ENCODE results near the gene BLOC1S4.
"Not testable (repeated sequence)": the region's sequence is repeated elsewhere in the genome, so short reads cannot be mapped to it uniquely, and the experiment has no call there.

BLOC1S4 gene, protein sequence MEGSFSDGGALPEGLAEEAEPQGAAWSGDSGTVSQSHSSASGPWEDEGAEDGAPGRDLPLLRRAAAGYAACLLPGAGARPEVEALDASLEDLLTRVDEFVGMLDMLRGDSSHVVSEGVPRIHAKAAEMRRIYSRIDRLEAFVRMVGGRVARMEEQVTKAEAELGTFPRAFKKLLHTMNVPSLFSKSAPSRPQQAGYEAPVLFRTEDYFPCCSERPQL

DNA sequence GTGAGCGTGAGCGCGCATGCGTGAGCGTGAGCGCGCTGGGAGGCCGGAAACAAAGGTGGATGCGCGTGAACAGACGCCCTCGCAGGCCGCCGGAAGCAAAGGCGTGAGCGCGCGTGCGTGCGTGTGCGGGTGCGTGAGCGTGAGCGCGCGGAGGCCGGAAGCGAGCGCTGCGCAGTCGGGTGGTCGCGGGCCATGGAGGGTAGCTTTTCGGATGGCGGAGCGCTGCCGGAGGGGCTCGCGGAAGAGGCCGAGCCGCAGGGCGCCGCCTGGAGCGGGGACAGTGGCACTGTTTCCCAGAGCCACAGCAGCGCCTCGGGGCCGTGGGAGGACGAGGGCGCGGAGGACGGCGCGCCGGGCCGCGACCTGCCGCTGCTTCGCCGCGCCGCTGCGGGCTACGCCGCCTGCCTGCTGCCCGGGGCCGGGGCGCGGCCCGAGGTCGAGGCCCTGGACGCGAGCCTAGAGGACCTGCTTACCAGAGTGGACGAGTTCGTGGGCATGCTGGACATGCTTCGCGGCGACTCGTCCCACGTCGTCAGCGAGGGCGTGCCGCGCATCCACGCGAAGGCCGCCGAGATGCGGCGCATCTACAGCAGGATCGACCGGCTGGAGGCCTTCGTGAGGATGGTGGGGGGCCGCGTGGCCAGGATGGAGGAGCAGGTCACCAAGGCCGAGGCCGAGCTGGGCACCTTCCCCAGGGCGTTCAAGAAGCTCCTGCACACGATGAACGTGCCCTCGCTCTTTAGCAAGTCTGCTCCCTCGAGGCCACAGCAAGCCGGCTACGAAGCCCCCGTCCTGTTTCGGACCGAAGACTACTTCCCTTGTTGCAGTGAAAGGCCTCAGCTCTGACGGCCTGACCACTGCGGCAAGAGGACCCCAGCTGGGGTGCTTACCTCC, at the start of gene BLOC1S4:
Gene BLOC1S4 (plus strand): TSS at position 157 of the 894 bp plus-strand sequence. CDS start 36 bp downstream, at position 193.
- peak; percentile 92 for DNase-seq

DNA sequence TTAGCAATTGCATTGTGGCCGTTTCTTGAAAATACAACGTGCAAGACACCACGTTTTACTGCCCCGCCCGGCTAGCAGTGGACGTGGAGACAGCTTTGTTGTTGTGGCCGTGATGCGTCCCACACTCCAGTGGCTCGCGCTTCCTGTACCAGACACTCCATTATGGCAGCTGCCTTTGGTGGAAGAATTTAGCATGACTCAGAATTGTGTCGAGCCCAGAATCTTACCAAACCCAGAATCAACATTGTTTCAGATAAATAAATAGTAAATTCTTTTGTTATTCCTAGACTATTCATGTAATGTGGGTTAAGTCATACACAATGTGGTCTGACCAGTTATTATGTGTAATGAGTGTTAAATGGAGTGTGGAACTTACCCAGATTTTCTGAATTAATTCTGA, 47.6 kb upstream of the BLOC1S4 start:
- no peak for DNase-seq

DNA sequence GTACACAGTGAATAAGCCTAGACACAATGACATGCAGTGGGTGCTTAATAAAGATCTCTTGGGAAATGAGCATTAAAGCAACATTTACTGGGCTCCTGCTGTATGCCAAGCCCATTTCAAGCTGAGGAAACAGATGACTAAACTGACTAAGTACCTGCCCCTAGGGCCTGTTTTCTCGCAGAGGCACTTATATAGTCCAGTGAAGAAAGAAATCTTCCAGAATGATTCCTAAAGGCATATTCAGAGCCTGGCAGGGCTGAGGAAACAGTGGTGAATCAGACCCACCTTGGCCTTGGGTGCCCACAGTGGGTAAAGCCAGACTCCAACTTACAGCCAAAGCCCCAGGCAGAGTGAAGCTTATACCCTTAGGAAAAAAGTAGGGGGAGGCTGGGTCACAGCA, 44.3 kb upstream of the BLOC1S4 start:
- DNase-seq: no peak

DNA sequence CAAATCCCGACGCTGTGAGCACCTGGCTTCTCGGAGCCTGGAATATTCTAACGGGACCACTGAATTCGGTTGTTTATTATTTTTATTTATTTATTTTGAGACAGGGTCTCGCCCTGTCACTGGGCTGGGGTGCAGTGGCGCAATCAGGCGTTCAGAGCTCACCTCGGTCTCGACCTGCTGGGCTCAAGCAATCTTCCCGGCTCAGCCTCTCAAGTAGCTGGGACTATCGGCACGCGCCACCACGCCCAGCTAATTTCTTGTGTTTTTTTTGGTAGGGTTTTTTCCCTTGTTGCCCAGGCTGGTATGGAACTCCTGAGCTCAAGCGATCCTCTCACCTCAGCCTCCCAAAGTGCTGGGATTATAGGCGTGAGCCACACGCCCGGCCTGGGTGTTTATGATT, 43.8 kb upstream of the BLOC1S4 start:
- DNase-seq: no peak

DNA sequence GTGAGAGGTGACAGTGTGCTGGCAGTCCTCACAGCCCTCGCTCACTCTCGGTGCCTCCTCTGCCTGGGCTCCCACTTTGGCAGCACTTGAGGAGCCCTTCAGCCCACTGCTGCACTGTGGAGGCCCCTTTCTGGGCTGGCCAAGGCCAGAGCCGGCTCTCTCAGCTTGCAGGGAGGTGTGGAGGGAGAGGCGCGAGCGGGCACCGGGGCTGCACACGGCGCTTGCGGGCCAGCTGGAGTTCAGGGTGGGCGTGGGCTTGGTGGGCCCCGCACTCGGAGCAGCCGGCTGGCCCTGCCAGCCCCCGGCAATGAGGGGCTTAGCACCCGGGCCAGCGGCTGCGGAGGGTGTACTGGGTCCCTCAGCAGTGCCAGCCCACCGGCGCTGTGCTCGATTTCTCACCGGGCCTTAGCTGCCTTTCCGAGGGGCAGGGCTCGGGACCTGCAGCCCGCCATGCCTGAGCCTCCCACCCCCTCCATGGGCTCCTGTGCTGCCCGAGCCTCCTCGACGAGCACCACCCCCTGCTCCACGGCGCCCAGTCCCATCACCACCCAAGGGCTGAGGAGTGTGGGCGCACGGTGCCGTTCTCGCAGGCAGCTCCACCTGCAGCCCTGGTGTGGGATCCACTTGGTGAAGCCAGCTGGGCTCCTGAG, 43.3 kb upstream of the BLOC1S4 start:
- not testable (repeated sequence) for DNase-seq

DNA sequence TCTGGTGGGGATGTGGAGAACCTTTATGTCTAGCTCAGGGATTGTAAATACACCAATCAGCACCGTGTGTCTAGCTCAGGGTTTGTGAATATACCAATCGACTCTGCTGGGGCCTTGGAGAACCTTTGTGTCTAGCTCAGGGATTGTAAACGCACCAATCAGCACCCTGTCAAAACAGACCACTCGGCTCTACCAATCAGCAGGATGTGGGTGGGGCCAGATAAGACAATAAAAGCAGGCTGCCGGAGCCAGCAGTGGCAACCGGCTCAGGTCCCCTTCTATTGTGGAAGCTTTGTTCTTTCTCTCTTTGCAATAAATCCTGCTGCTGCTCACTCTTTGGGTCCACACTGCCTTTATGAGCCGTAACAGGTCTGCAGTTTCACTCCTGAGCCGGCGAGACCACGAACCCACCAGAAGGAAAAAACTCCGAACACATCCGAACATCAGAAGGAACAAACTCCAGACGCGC, 42.7 kb upstream of the BLOC1S4 start:
- DNase-seq: peak; percentile 37

DNA sequence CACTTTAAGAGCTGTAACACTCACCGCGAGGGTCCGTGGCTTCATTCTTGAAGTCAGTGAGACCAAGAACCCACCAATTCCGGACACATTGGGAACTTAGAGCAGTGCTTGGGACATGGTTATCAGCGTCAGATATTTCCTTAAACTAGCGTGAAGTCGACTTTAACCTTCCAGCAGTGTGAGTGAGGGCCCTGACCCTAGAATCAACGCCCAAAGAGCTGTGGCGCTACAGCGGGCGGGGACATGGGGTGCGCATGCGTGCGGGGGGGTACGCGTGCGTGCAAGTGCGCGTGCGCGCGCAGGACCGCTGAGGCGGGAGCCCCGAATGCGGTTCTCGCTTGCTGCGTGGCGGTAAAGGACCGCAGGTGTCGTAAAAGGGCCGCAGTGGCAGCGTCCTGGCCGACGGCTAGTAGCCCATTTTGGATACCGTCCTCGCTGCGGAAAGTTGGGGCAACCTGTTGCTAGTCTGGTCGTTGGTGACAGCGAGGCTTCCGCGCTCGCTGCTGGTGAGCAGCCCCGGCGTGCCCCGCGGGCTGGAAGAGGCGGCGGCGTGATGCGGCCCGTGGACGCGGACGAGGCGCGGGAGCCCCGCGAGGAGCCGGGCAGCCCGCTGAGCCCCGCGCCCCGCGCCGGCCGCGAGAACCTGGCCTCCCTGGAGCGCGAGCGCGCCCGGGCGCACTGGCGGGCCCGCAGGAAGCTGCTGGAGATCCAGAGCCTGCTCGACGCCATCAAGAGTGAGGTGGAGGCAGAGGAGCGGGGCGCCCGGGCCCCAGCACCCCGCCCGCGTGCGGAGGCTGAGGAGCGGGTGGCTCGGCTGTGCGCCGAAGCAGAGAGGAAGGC, 42.1 kb upstream of the BLOC1S4 start:
- peak; percentile 94 for DNase-seq

DNA sequence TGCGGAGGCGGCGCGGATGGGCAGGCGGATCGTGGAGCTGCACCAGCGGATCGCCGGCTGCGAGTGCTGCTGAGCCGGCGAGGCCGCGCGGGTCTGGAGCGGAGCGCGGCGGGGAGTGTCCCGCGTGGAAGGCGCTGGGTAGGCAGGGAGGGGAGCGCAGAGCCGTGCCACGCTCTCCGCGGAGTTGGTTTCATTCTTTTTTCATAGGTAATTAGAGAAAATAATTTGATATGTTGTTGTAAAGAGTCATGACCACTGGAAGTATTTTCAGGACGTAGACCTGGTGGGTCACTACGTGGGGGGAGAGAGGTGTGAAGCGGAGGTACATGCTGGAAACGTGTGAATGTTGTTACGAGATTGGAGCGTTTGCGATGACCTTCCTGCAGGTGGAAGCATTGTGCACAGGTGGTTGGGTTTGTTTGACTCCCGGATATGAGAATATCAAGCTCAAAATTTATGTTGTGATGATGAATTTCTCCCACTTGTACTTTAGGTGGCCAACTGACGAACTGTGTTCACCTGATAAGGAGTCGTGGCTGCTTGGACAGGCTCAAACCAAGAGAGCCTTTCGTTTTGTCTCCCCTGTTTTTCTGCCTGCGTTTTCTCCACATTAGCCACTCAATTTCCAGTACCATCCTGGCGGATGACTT, 41.3 kb upstream of the BLOC1S4 start:
- DNase-seq: peak; percentile 76

DNA sequence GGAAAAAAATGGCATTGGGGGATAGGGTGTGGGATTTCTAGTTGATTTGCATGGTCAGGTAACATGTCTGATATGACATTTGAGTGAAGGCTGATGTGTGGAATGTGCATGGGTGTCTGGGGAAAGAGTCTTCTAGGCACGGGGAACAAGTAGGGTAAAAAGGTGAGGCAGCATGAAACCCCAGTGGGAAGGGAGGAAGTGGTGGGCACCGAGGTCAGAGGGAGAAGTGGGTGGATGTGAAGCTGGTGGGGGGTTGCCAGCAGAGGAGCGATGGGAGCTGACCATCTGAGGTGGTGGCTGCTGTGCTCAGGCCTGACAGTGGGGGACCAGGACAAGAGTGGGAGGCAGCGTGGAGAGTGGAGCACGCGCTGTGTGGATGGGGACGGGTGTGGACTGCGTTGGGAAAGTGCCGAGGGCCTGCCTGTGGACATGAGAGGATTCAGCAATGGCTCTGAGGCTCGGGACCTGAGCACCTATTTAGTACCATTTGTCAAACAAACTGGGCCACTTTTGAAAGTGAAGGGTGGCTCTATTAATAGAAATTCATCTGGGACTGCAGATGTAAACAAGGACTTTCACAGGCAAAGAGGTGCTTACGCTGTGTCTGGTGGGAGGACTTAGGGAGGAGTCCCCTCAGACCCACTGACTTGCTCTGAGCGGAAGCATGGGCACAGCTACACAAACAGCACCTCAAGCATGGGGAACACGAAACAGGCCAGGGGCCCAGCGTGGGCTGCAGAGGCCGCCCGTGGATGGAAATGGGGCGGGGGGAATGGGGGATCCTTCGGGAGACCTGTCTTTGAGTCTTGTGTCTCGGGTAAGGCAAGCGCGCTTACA, 39.0 kb upstream of the BLOC1S4 start:
- no peak for DNase-seq

DNA sequence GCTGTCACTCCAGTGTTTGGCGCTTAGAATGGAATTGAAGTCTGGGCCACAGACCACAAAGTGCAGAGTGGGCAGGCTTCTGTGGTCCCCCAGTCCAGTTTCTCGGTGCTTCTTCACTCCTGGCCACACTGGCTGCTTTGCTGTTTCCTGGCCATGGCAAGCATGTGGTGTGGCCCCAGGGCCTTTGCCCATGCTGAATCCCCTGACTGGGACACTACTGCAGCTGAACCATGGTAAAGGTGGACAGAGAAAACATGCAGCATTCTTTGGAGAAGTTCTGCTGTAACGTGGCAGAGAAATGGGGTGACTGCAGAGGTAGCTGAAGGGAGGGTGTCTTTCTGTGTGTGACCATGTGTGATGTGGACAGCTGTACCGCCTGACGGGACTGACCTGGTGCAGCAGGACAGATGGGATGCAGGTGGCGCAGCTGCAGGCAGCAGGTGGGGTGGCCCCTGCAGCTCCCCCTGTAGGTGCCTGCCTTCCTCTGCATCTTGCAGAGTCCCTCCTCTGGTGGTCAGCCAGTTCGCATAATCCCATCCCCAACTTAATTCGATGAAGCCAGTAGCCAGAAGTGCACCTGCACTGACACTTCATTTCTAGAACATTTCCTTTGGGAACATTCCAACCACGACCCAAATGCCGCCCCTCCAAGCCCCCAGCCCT, 35.5 kb upstream of the BLOC1S4 start:
- no peak for DNase-seq

DNA sequence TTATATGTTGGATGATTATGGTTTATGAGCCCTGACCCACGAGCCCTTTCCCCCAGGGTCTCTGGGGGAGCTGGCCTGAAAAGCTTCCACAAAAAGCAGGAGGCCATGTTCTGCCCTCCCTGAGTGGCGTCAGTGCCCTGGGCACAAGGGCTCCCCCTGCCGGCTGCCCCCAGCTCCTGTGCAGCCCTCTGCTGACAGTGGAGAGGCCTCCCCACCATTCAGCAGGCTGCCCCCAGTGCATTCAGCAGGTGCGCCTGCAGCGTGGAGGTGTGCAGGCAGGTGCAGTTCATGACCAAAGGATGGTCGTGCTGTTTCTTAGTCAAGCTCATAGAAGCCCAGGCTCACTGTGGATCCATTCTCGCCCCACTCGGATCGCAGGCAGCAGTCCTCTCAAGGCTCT, 34.8 kb upstream of the BLOC1S4 start:
- no peak for DNase-seq

DNA sequence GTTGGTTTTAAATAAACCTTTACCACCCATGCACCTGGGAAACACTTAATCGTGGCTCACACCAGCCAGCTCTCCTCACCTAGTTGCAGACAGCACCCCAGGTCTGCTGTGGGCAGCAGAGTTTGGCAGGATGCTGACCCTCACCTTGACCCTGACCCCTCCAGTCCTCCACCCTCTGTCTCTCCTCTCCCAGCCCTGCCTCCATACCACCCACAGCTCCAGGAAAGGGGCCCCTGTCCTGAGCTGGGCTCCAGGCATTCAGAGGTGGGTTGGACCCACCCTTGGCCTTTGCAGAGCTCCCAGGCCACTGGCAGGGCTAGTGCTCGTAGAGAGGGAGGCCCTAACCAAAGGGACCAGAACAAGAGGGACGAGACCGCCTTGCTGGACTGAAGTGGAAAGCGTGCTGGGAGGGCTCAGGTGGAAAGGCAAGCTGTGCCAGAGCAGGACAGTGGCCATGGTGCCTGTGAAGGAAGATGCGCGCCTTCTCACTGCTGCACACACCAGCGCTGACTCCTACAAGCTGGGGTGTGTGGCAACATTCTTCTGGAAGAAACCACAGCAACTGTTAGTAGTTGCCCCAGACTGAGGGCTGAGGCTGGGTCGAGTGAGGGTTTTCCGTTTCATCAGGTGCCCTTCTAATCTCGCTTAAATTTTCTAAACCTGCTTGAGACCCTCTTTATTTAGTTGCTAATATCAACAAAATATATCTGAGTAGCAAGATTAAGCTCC, 32.9 kb upstream of the BLOC1S4 start:
- no peak for DNase-seq

DNA sequence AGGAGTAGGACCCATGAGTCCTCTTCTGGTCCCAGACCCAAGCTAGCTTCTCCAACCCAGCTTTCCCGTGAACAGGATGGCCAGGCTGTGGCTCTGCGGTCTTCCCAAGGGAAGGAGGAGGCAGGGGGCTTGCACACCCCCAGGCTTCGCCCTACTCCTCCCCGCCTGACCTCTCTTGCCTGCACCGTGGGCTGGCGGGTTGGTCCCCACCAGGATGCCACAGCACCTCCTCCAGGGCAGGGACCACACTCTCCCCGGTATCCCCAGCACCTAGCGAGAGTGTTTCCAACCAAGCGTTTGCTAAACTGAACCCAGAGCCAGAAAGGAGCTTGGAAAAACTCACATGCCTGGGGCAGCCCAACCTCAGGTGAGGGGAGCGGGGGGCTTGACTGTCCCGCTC, 31.3 kb upstream of the BLOC1S4 start:
- DNase-seq: no peak

DNA sequence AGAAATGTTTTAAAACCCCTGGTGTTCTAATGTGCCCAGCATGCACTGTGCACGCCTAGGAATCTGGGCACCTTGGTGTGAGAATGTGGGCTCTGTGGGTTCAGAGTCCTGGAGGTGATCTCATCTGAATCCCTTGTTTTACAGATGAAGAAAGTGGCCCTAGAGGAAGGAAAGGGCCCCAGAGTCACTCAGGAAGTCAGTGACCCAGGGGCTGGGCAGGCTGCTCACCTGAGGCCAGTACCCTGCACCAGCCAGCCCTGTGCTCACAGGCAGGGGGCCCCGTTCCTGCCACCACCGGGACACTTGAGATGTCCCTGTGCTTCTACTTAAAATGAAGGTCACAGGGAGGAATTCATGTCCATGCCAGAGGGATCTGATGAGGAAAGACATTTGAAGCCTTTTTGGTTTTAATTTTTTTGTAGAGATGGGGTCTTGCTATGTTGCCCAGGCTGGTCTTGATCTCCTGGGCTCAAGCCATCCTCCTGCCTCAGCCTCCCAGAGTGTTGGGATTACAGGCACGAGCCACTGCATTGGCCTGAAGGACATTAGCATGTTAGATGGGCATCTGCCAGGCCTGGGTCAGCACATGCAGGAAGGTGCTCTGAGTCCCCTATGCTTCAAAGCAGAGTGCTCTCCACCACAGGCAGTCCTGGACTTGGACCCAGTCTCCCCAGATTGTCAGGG, 29.7 kb upstream of the BLOC1S4 start:
- no peak for DNase-seq

DNA sequence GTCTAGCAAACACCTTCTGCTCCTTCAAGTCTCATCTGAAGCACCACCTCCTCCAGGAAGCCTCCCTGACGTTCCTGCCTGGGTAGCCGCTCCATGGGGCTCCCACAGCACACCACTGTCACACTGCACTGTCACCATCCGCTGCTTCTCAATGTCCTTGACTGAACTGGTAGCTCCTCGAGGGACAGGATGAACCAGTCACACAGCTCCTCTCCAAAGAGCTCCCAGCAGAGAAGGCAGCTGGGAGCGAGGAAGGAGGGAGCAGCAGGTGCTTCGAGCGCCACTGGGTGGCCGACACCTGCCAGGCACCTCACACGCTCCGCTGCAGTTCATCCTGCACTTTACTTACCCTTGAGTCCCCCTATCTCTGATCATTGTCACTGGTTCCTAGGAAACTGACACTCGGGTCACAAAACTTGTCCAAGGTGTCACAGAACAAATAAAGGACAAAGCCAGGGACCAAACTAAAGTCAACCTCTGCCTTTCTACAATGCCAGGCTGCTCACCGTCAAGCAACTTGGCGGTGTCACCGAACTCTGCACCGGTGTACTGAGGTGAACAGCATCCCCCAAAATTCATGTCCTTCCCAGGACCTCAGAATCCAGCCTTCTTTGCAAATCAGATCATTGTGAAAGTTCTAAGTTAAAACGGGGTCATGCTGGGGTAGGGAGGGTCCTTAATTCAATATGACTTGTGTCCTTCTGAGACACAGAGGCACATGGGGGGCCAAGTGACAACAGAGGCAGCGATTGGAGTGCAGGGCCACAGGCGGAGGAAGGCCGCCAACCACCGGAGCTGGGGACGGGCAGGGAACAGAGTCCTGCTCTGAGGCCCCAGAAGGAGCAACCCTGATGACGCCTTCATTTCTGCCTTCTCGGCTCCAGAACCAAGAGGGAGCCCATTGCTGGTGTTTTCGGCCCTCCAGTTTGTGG, 27.8 kb upstream of the BLOC1S4 start:
- no peak for DNase-seq

DNA sequence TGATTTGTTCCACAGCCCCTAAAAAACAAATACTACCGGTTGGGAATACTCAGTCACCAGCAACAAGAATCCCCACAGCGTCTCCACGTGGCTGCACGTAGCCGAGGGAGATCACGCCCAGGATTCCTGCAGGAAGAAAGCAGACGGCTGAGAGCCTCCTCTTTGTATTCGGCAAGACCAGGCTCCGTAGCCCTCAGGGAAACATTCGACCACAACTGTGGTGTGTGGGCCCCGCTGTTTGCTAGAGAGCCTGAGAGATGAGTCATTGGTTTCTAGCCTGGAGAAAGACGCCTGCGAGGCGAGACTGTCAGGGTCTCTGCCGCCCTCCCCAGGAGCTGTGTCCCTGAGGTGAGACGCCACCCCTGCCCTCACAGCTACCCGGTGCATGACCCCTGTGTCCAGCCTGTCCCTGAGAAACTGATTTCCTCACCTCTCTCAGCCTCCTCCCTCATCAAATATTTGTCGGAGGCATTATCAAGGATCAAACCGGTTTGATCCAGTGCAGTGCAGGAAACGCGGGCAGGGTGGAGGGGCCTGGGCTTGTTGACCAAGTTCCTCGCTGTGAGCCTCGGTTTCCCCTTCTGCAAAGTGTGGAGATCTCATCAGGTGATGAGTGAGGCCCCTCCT, 27.0 kb upstream of the BLOC1S4 start:
- peak; percentile 81 for DNase-seq

DNA sequence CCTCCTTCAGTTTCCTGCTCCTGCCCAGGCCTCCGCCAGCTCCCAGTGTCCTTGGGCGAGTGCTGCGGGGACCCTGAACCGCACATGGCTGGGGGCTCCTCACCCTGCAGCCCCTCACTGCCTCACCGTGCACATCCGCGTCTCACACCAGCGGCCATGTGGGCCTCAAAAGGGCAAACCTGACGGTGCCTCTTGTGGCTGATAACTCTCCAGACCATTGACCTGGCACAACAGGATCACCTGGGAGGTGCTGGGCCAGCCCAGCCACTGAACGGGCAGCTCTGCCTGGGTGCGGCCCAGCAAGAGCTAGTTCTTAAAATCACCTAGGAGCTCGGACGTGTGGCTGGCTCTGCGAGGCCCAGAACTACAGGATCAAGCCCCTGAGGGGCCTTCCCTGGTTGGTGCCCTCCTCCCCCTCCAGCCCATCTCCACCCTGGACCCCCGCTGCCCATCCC, 26.4 kb upstream of the BLOC1S4 start:
- no peak for DNase-seq

DNA sequence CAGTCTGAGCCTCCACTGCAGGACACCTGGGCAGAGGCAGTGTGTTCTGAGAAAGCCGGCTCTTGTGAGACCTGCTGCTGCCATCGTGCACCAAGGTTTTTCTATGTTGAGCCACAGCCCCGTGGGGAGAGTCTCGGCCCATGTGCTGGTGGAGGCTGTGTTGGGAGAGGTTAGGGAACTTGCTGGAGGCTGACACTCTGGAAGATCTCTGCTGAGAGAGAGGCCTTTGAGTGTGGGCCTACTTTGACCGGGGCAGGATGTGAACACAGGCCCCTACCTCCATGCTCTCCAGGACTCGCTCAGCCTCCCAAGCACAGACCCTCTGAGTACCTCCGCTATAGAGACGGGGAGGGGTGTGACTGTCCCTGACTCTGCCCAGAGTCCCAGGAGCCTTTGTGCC, 23.6 kb upstream of the BLOC1S4 start:
- no peak for DNase-seq

Data from CD4-positive, alpha-beta T cell treated with Interleukin-6 for 4 hours (primary cell).